ENCODE measurements around the gene KLHL25. TPM values are rescaled to one million over a fixed set of nuclear protein-coding genes. Genes with fewer than 3 reads are reported as not detected.

Gene KLHL25
- total RNA-seq, 1 donor from 2014 or later, result 2.0 TPM

GRCh38 chr15:85741021-85741421 lies 53.7 kb downstream of the KLHL25 start:
- ATAC-seq (ENCODE audit: low read depth) (no peak), DNase-seq (no peak)
- CTCF ChIA-PET, result interaction anchor here (0.7 to 3.0 kb wide), 2 partner anchors 11 to 1159 kb away, joined by 3 to 9 read pairs; no protein-coding TSS in a partner anchor
- H3K9me3 Mint-ChIP-seq, result no peaks in the 10 kb centered on the region
- intact Hi-C loops (cut with micrococcal nuclease), result no loop called here
- H3K27me3 Mint-ChIP-seq, result no peaks in the 10 kb centered on the region
- no peak for TF ChIP-seq CTCF (IDR thresholded peaks at IDR 0.05)
- peaks cover 92% of the 10 kb centered on the region for H3K36me3 Mint-ChIP-seq (ENCODE audit: low read depth)
- no peak overlapping the region for H3K4me3 Mint-ChIP-seq
- H3K4me1 Mint-ChIP-seq, result no peaks in the 10 kb centered on the region
- H3K27ac Mint-ChIP-seq, result no peak overlapping the region
- POLR2A ChIA-PET, result no interaction called here

GRCh38 chr15:85737061-85737460 lies 57.7 kb downstream of the KLHL25 start:
- Mint-ChIP-seq H3K9me3 (peaks cover 8% of the 10 kb centered on the region), H3K4me1 (no peaks in the 10 kb centered on the region), H3K4me3 (no peak overlapping the region), H3K36me3 (ENCODE audit: low read depth) (peaks cover 86% of the 10 kb centered on the region), H3K27ac (no peak overlapping the region), H3K27me3 (no peaks in the 10 kb centered on the region)
- ATAC-seq (ENCODE audit: low read depth), result no peak
- TF ChIP-seq CTCF (IDR thresholded peaks at IDR 0.05), result no peak
- no peak for DNase-seq
- intact Hi-C loops (cut with micrococcal nuclease), result no loop called here
- POLR2A ChIA-PET, result no interaction called here
- CTCF ChIA-PET, result no interaction called here

GRCh38 chr15:85733416-85733815 lies 61.3 kb downstream of the KLHL25 start:
- intact Hi-C loops (cut with micrococcal nuclease), result loop anchor here (5.0 kb wide), 1 partner anchor 59 kb away; the partner anchor contains the start of gene KLHL25
- H3K36me3 Mint-ChIP-seq (ENCODE audit: low read depth), result peaks cover 88% of the 10 kb centered on the region

GRCh38 chr15:85730001-85730820 lies 64.5 kb downstream of the KLHL25 start:
- Mint-ChIP-seq H3K36me3 (ENCODE audit: low read depth) (peaks cover 91% of the 10 kb centered on the region), H3K4me1 (no peaks in the 10 kb centered on the region), H3K27ac (peak overlapping the region; percentile 50), H3K27me3 (no peaks in the 10 kb centered on the region), H3K4me3 (no peak overlapping the region), H3K9me3 (peaks cover 8% of the 10 kb centered on the region)
- CTCF ChIA-PET, result interaction anchor here (0.9 to 2.3 kb wide), 5 partner anchors 10 to 223 kb away, joined by 3 to 23 read pairs (median 5); no protein-coding TSS in a partner anchor
- ATAC-seq (ENCODE audit: low read depth), result peak; percentile 82
- intact Hi-C loops (cut with micrococcal nuclease), result loop anchor here (1.0 to 5.0 kb wide), 2 partner anchors 62 to 110 kb away; partner anchors contain the start of gene KLHL25
- DNase-seq, result no peak
- POLR2A ChIA-PET, result interaction anchor here (0.8 to 1.2 kb wide), 2 partner anchors 41 to 399 kb away, joined by 3 to 5 read pairs; no protein-coding TSS in a partner anchor
- TF ChIP-seq CTCF (IDR thresholded peaks at IDR 0.05), result no peak

More at GRCh38 chr15:85733416-85733815, 61.3 kb downstream of the KLHL25 start:
- ChIA-PET CTCF (no interaction called here), POLR2A (no interaction called here)
- TF ChIP-seq CTCF (IDR thresholded peaks at IDR 0.05), result no peak
- H3K27me3 Mint-ChIP-seq, result no peaks in the 10 kb centered on the region
- H3K4me3 Mint-ChIP-seq, result no peak overlapping the region
- H3K4me1 Mint-ChIP-seq, result no peaks in the 10 kb centered on the region
- ATAC-seq (ENCODE audit: low read depth) (no peak), DNase-seq (no peak)
- H3K9me3 Mint-ChIP-seq, result peaks cover 8% of the 10 kb centered on the region
- no peak overlapping the region for H3K27ac Mint-ChIP-seq

- intact Hi-C loops (cut with micrococcal nuclease), result loop anchor here (5.0 kb wide), 1 partner anchor 110 kb away; no protein-coding TSS in a partner anchor
These were observed 67.7 kb downstream of the KLHL25 start for GRCh38 chr15:85727068-85727467.

More at GRCh38 chr15:85727068-85727467, 67.7 kb downstream of the KLHL25 start:
- Mint-ChIP-seq H3K36me3 (ENCODE audit: low read depth) (peaks cover 96% of the 10 kb centered on the region), H3K27ac (peak overlapping the region; percentile 33), H3K4me1 (no peaks in the 10 kb centered on the region), H3K27me3 (no peaks in the 10 kb centered on the region), H3K4me3 (no peak overlapping the region), H3K9me3 (no peaks in the 10 kb centered on the region)
- CTCF ChIA-PET, result no interaction called here
- no peak for DNase-seq
- no peak for TF ChIP-seq CTCF (IDR thresholded peaks at IDR 0.05)
- no peak for ATAC-seq (ENCODE audit: low read depth)
- POLR2A ChIA-PET, result no interaction called here

Measured in activated B cell treated with CpG ODN at 0.5 μM for 24 hours (primary cell).